ENCODE data around the gene USP48.
"Not testable (repeated sequence)": the region's sequence is repeated elsewhere in the genome, so short reads cannot be mapped to it uniquely, and the experiment has no call there.

The USP48 gene, protein sequence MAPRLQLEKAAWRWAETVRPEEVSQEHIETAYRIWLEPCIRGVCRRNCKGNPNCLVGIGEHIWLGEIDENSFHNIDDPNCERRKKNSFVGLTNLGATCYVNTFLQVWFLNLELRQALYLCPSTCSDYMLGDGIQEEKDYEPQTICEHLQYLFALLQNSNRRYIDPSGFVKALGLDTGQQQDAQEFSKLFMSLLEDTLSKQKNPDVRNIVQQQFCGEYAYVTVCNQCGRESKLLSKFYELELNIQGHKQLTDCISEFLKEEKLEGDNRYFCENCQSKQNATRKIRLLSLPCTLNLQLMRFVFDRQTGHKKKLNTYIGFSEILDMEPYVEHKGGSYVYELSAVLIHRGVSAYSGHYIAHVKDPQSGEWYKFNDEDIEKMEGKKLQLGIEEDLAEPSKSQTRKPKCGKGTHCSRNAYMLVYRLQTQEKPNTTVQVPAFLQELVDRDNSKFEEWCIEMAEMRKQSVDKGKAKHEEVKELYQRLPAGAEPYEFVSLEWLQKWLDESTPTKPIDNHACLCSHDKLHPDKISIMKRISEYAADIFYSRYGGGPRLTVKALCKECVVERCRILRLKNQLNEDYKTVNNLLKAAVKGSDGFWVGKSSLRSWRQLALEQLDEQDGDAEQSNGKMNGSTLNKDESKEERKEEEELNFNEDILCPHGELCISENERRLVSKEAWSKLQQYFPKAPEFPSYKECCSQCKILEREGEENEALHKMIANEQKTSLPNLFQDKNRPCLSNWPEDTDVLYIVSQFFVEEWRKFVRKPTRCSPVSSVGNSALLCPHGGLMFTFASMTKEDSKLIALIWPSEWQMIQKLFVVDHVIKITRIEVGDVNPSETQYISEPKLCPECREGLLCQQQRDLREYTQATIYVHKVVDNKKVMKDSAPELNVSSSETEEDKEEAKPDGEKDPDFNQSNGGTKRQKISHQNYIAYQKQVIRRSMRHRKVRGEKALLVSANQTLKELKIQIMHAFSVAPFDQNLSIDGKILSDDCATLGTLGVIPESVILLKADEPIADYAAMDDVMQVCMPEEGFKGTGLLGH

DNA sequence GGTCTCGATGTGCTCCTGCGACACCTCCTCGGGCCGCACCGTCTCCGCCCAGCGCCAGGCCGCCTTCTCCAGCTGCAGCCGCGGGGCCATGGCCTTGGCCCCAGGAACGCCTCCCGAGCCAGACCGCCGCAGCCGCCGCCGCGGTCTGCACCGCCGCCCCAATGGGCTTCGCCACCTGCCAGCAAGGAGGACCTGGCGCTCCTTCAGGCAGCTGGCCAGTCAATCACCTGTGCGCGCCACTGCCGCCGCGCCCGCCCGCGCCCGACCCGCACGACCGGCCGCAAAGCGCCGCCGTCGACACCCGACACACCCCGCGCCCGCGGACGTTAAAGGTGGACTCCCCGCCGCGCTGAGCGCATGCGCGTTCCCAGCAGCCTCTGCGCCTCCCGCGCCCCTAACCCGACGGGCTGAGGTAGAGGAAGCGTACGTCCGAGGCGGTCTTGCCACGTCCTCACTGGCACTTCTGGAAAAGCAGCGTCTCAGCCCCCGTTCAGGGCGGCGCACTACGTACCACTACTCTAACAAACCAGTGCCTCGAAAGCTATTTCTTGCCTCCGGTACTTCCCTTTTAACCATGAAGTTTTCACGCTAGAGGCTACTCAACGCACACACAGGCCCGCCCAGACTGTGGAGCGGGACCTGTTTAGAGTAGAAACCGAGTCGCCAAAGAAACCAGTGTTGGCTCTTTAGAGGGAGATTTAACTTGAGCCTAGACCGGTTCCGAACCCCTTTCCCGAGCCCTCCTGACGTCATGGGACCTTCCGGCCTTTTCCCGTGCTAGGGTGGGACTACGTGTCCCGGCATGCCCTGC lies at the start of gene USP48:
Gene USP48 (minus strand): TSS at position 282 of the 811 bp plus-strand sequence. CDS start 192 bp downstream, at position 90.
- peak; percentile 97 for DNase-seq (ENCODE audit: low spot score)

DNA sequence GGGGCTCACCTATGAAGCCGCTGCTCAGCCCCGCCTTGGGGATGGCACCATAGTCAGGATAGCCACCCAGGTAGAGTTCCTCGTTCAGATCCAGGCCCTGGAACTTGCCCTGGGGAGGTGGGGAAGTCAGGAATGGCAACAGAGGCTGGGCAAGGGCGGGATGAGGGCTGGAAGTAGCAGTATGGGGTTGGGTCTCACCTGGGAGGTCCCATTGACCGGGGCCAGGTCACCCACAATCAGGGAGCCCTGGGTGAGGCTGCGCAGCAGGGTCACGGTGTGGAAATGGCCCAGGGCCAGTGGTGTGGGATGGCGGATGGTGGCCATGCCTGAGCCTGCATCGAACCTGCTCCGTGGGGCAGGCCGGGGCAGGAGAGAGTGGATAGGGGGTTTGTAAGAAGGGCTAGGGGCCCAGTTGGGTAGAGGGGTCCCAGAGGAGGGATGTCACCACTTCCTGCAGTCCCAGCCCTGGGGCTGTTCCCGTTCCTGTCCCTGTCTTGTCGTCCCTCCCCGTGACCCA lies 48.6 kb upstream of the USP48 start:
- no peak for DNase-seq (ENCODE audit: low spot score)

DNA sequence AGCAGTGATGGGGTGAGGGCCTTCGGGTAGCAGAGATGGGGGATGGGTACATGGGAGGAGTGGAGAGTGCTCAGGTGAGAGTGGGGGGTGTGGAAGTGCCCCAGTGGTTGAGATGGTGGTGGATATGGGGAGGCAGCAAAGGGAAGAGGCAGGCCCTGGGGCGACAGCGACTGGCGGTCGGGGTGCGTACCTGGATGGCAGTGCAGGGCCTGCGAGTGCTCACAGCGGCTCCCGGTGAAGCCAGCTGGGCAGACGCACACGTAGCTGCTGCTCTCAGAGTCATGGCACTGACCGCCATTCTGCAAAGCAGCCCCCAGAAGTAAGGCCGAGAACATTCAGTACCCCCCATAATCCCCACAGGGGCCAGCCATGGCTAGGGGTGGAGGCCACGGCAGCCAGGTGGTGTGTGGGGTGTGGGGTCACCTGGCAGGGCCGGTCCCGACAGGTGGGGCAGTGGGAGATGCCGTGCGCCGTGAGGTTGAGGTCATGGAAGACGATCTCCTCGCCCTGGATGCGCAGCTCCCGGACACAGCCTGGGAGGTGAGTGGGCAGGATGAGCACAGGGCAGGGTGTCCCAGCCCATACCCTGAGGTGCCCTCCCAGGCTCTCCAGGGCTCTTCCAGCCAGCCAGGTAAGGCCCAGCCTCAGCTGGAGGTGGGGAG lies 48.0 kb upstream of the USP48 start:
- DNase-seq (ENCODE audit: low spot score): no peak

DNA sequence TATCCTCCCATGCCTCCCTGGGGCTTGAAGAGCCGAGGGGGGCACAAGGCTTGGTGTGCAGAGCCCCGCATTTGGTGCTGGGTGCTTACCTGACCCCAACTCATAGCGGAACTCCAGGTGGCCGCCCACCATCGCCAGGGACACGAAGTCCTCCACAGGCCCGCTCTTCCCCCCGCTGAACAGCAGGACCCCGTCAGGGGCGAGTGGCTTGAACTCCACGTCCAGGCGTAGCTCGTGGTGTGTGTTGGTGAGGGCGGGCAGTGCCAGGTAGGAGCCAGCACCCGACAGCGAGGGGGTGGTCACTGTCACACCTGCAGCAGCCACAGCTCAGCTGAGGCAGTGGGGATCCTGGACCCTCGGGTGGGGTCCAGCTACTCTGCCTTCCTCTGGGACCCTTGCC lies 46.3 kb upstream of the USP48 start:
- no peak for DNase-seq (ENCODE audit: low spot score)

DNA sequence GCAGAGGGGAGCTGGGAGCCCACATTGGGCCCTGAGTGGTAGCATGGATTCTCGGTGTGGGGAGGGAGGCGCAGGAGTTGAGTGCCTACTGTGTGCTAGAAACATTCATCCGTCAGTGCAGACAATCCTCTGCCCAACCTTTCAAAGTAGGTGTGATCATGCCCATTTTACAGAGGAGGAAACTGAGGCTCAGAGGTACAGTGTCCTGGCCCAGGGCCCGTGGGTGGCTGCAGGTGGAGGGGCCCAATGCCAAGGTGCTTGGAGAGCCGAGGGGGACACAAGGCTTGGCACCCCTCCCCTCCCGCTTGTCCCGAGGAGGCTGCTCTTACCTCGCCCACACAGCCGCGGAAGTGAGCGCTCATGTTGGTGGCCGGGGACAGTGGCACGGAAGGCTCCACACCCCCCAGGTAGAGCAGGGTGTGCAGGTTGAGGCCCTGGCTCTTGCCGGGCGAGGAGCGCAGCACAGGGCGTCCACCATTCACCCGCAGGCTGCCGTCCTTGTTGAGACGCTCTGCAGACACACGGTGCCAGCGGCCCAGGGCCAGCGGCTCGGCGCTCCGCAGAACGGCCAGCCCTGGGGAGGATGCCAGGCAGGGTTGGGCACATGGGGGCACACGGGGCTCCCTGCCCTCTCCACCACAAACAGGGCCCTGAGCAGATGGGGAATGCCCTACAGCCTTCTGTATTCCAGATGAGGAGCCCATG lies 45.7 kb upstream of the USP48 start:
- DNase-seq (ENCODE audit: low spot score): no peak

DNA sequence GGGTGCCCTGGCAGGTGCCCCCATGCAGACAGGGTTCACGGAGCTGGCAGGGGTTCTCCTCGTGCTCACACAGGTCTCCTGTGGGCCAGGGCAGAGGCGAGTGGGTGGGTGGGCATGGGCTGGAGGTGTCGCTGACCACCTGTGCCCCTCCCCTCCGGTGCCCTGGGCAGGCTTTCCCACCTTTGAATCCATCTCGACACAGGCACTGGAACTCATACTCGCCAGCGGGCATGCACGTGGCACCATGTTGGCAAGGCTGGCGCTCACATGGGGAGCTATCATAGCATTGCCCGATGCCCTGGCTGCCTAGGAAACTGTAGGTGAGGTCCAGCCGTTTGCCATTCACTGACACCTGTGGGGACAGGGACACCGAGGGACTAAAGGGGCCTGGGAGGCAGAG lies 45.1 kb upstream of the USP48 start:
- no peak for DNase-seq (ENCODE audit: low spot score)

DNA sequence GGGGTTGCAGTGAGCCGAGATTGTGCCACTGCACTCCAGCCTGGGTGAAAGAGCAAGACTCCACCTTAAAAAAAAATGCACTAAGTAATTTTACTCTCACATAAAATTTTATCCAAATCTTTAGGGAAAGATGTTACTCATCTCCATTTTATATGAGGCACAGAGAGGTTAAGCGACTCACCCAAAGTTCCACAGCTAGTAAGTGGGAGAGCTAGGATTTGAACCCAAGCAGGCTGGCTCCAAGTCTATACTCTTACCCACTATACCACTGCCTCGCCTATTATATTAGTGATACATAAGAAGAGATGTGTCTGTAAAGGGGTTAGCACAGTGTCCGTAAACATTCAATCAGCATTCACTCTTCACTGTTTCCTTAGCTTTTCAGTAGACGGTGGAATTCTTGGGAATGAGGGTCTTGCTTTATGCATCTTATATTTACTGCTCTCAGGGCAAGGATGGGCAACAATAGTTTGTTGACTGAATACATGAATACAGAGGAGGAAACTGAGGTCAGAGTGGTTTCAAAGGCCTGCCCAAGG lies 44.3 kb upstream of the USP48 start:
- DNase-seq (ENCODE audit: low spot score): no peak

DNA sequence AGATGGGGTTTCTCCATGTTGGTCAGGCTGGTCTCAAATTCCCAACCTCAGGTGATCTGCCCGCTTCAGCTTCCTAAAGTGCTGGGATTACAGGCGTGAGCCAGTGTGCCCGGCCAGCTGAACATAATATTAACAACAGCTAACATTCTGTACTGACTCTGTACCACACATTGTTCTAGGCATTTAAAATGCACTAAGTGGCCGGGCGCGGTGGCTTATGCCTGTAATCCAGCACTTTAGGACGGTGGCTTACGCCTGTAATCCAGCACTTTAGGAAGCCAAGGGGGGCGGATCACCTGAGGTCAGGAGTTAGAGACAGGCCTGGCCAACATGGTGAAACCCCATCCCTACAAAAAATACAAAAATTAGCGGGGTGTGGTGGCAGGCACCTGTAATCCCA lies 43.7 kb upstream of the USP48 start:
- not testable (repeated sequence) for DNase-seq (ENCODE audit: low spot score)

DNA sequence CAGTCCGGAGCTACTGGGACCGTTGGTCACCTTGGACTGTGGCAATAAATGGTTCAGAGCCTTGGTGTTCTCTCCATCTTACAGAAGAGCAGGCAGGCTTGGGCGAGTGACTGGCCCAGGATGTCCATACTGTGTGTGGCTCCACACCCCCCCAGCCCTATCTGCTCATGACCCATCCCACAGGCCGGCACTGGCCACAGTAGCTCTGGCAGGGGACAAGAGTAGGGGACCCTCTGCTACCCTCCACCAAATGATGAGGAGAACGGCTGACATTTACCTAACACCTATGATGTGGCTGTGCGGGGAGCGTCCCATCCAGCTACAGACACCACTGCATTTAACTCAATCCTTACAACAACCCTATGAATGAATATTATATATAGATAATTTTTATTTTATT lies 42.4 kb upstream of the USP48 start:
- no peak for DNase-seq (ENCODE audit: low spot score)

DNA sequence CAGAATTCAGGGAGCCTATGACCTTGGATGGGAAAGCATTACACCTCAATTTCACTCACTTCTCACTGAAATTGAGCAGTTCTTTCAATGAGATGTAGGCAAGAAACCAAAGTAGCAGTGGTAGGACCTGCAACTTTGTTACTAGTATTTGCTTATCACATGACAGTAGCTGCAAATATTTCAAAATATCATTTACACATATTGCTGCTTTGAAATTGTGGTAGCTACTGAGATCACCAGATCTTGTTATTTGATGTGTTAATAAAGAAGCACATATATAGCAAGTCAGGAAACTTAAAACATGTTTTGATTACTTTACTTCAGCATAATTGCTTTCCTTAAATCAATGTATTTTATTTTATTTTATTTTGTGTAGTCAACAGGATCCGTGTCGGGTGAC lies 42.0 kb upstream of the USP48 start:
- no peak for DNase-seq (ENCODE audit: low spot score)

DNA sequence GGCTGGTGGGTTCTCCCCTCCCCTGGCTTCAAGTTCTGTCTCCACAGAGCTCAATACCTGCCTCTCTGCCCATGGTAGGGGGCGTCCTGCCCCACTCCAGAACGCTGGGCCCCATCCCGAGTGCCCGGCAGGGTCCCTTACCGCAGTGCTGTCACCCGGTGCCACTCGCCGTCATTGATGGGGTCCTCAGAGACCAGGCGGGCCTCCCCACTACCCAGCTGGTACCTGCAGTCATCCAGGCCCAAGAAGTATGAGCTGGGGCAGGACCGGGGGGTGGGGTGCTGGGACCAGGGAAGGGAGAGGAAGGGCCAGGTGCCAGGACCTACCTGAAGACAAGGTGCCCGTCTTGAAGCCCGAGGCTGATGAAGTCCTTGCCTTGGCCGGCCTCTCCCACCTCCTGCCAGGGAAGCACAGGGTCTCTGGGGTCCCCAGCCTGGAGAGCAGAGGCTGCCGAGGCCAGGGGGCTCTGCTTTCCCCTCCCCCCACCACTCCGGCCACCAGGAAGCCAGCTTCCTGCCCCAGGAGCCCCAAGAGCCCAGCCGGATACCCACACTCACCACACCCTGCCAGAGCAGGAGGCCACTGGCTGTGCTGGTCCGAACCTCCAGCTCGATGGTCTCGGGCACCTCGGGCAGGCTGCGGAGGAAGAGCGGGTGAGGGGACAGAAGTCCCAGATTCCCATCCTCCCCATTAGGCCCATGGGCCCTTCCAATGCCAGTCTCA lies 41.2 kb upstream of the USP48 start:
- no peak for DNase-seq (ENCODE audit: low spot score)

DNA sequence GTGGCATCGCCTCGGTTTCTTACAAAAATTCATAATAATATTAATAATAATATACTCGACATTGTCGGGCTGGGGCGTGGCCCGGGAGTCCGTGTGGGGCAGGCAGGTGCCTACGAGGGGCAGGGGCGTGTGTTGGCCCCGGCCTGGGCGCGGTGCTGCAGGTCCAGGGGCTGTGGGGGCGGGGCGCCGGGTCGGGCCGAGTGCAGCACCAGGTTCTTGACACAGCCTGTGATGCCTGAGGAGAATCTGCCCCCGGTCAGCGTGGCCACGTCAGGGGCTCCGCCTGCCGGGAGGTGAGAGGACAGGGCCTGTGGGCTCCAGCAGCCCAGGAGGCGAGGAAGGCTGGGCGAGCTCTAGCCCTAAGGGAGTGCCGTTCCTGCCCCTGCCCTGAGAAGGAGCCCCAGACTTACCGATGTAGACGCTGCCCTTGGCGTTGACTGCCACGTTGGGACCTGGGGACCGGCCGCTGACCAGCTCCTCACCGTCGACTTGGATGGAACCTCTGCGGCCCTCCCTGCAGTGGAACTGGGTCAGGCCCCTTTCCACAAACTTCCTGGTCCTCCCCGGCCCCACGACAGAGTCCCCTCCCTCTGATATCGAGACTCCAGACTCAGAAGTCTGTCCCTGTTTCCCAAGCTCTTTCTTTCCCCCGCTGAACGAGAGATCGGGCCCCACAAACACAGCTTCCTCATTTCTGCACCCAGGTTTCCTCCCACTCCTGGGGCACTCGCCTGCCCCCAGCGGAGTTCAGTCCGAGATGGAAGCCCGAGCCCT lies 40.4 kb upstream of the USP48 start:
- DNase-seq (ENCODE audit: low spot score): no peak

DNA sequence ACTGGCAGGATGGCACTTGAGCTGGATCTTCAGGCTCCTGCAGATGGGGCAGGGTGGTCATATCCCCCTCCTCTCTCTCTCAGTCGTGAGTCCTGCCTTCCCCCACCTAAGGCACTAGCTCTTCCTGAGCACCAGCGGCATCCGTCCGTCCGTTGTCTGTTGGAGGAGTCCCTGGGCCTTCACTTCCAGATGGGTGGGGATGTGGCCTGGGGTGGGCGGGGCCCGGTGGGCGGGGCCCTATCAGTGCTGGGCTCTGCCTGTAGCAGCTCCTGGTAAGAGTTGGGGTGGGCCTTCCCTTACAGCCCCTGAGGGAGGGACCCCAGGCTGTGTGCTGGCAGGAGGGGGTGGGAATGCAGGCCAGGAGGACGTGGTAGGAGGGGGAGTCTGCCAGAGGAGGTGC lies 39.4 kb upstream of the USP48 start:
- DNase-seq (ENCODE audit: low spot score): no peak

DNA sequence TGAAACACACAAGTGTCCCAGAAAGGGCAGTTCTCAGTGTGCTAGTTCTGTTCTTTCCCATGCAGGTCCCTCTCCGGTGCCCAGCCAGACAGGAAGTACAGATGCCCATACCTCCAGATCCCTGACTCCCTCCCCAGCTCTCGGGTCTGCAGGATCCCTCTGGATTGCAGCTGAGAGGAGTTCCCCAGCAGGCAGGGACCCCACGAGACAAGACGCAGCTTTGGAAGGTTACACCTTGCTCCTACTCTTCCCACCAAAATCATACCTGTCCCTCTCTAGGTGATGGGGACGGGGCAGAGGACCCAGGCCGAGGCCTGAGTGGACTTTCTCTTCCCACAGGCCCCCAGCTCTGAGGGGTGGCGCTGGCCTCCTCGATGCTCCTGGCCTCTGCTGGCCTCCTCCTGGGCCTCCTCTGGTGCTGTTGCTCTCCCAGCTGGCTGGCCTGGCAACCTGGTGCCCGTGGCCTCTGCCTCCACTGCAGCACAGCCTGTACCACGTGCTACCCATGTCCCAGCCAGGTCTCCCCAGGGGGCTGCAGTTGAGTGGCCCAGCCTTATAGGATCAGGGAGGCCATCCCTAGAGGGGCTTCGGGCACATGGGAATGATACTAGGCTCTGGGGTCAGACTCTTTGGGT lies 38.6 kb upstream of the USP48 start:
- no peak for DNase-seq (ENCODE audit: low spot score)

DNA sequence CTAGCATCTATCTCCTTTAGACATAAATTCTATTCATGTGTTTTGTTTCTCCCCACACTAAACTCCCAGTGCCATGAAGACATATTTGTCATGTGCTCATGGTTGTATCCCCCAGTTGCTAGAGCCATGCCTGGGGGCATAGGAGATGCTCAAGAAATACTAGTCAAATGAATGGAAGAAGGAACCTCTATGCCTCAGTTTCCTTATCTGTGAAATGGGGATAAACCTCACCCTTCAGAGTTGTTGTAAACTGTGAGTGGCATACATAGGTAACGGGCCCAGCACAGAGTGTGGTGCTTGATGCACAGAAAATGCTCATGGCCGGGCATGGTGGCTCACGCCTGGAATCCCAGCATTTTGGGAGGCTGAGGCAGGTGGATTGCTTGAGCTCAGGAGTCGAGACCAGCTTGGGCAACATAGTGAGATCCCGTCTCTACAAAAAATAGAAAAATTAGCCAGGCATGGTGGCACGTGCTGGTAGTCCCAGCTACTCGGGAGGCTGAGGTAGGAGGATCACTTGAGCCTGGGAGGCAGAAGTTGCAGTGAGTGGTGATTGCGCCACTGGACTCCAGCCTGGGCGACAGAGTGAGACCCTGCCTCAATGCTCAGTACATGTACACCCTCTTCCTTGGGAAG lies 37.8 kb upstream of the USP48 start:
- DNase-seq (ENCODE audit: low spot score): no peak

DNA sequence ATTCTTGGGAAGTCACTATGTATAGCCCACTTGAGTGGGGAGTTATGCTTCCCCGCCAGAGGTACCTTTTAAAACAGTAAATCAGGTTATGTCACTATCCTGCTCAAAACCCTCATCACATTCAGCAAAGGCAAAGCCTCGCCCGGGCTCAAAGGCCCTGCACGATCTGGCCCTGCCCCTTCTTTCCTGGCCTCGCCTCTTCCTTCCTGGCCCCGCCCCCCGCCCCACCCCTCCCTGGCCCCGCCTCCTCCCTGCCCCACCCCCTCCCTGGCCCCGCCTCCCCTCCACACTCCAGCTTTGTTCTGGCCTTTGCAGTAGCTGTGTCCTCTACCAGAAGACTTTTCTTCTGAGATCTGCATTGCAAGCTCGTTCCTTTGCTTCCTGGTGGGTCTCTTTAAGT lies 35.7 kb upstream of the USP48 start:
- peak; percentile 67 for DNase-seq (ENCODE audit: low spot score)

DNA sequence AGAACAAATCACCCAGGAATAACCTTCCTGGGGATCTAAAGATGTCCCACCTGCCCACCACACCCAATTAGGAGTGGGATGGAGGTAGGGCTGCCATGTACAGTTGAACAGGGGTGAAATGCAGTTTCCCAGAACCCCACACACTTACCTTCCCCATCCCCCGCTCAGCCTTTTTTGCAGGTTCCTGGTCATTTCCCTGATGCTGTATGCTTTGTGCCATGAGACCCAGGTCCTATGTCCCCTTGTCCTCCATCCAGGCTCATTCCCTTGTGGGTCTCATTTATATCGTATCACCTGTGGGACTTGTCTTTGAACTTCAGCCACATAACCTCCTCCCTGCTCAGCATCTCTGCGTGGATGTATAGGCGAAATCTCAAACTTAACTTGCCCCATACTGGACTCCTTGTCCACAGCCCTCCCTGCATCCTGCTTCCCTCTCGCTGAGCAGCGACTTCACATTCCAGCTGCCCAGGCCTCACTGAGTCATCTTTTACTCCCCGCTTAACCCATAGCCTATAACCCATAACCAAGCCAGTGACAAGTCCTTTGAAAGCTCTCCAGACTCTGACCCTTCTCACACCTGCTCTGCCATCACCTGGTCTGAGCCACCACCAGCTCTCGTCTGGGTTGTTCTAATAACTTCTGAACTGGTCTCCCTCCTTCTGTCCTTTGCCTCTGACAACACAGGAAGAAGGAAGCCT lies 33.8 kb upstream of the USP48 start:
- DNase-seq (ENCODE audit: low spot score): no peak

Data from NAMALWA (cell line).